GM23338 (cell line): ENCODE results near the gene CYTH1.

Experiments
- JUNB ChIP-seq: IDR thresholded peaks from one replicate; pipeline ENCODE4 v1.6.1; 2016; ENCODE audit warnings: antibody characterized with exemption; ENCODE audit not compliant: unreplicated experiment
- TF ChIP-seq, protein P1 (sequence below), 2 experiments: fragments of 200-600 bp in 1 of 2; sonication (generic) in 1 of 2; conservative IDR thresholded peaks; 2 replicates each; pipeline versions ENCODE4 v1.5.1 to v1.6.1; 2016 to 2017; ENCODE audit warnings: antibody characterized with exemption in 2 of 2, low read depth in 2 of 2, mild to moderate bottlenecking in 2 of 2, moderate library complexity in 1 of 2

DNA sequence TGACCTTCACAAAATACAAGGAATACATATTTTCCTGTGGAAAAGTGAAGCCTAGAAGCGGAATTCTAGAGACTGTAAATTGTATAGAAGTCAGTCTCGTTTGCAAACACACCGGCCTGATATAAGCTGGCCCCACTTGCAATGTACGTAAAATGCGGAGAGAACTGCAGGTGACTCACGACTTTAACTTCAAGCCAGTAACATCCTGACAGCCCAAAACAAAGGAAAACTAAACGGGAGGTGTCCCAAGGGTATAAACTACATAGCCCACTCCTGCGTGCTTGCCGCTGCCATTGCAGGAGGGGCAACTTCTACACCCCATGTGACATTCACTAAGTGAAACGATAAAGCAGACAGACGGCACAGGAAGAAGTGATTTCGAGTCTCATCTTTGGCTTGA is 101.6 kb downstream of the CYTH1 start:
- TF ChIP-seq, protein P1, sequence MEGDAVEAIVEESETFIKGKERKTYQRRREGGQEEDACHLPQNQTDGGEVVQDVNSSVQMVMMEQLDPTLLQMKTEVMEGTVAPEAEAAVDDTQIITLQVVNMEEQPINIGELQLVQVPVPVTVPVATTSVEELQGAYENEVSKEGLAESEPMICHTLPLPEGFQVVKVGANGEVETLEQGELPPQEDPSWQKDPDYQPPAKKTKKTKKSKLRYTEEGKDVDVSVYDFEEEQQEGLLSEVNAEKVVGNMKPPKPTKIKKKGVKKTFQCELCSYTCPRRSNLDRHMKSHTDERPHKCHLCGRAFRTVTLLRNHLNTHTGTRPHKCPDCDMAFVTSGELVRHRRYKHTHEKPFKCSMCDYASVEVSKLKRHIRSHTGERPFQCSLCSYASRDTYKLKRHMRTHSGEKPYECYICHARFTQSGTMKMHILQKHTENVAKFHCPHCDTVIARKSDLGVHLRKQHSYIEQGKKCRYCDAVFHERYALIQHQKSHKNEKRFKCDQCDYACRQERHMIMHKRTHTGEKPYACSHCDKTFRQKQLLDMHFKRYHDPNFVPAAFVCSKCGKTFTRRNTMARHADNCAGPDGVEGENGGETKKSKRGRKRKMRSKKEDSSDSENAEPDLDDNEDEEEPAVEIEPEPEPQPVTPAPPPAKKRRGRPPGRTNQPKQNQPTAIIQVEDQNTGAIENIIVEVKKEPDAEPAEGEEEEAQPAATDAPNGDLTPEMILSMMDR (conservative IDR thresholded peaks at IDR 0.05; ENCODE audit: low read depth in 2 of 2), result no peak
- no peak for TF ChIP-seq JUNB
